GM23338 (cell line): ENCODE measurements around the gene IFNLR1. TPM values are rescaled to one million over a fixed set of nuclear protein-coding genes. Genes with fewer than 3 reads are reported as not detected.

ENCODE experiments used
- ATAC-seq: fragments of 200-7000 bp; cut with Tn5 transposase; 3 replicates; pipeline ENCODE4 v1.9.1; 2020
- DNase-seq: peaks from one replicate; pipeline ENCODE4 v3.0.0-alpha.2; 2015; ENCODE audit warnings: low spot score
- H2AFZ ChIP-seq: fragments of 200-600 bp; sonication (generic); 2 replicates; pipeline ENCODE4 v1.8.0; 2016; ENCODE audit warnings: antibody characterized with exemption, mild to moderate bottlenecking, moderate library complexity
- H3F3A ChIP-seq: fragments of 200-600 bp; sonication (generic); replicated peaks from 2 replicates; pipeline ENCODE4 v1.8.0; 2017; ENCODE audit warnings: antibody characterized with exemption, mixed run types, low read depth
- H3K27ac ChIP-seq: fragments of 200-600 bp; sonication (generic); 2 replicates; pipeline ENCODE4 v1.6.1; 2016; ENCODE audit warnings: low read depth
- H3K27me3 ChIP-seq: fragments of 200-600 bp; sonication (generic); 2 replicates; pipeline ENCODE4 v1.8.0; 2016; ENCODE audit warnings: mild to moderate bottlenecking, mixed run types, moderate library complexity; ENCODE audit not compliant: insufficient read depth
- H3K36me3 ChIP-seq: fragments of 200-600 bp; sonication (generic); 2 replicates; pipeline ENCODE4 v1.8.0; 2016; ENCODE audit warnings: mild to moderate bottlenecking; ENCODE audit not compliant: insufficient read depth
- H3K4me1 ChIP-seq: fragments of 200-600 bp; sonication (generic); 2 replicates; pipeline ENCODE4 v1.8.0; 2016; ENCODE audit warnings: mild to moderate bottlenecking, moderate library complexity; ENCODE audit not compliant: insufficient read depth
- H3K4me2 ChIP-seq: fragments of 200-600 bp; sonication (generic); 2 replicates; pipeline ENCODE4 v1.7.1; 2017; ENCODE audit warnings: mixed run types
- H3K4me3 ChIP-seq: fragments of 200-600 bp; sonication (generic); 2 replicates; pipeline ENCODE4 v1.6.1; 2016; ENCODE audit warnings: mixed run types
- H3K79me2 ChIP-seq: fragments of 200-600 bp; sonication (generic); replicated peaks from 2 replicates; pipeline ENCODE4 v1.8.0; 2017; ENCODE audit warnings: mild to moderate bottlenecking; ENCODE audit not compliant: insufficient read depth
- H3K9me2 ChIP-seq: fragments of 200-600 bp; sonication (generic); 2 replicates; pipeline ENCODE4 v1.8.0; 2017; ENCODE audit not compliant: insufficient read depth
- H4K20me1 ChIP-seq: fragments of 200-600 bp; sonication (generic); replicated peaks from 2 replicates; pipeline ENCODE4 v1.8.0; 2017; ENCODE audit warnings: mild to moderate bottlenecking; ENCODE audit not compliant: insufficient read depth
- H3K27ac Mint-ChIP-seq: 2 replicates; pipeline ENCODE4 v1.8.0; 2020; ENCODE audit warnings: inconsistent platforms, mild to moderate bottlenecking, moderate library complexity, mixed read lengths
- H3K27me3 Mint-ChIP-seq: 3 replicates; pipeline ENCODE4 v1.8.0; 2022; ENCODE audit warnings: low read depth, mild to moderate bottlenecking, moderate library complexity, mixed read lengths, inconsistent platforms; ENCODE audit not compliant: insufficient read depth, poor library complexity
- H3K36me3 Mint-ChIP-seq: 3 replicates; pipeline ENCODE4 v1.8.0; 2021; ENCODE audit warnings: low read depth, mild to moderate bottlenecking, inconsistent platforms, moderate library complexity, mixed read lengths
- H3K4me1 Mint-ChIP-seq: 3 replicates; pipeline ENCODE4 v1.8.0; 2020; ENCODE audit warnings: mild to moderate bottlenecking, inconsistent platforms, mixed read lengths
- H3K4me3 Mint-ChIP-seq: 3 replicates; pipeline ENCODE4 v1.8.0; 2021; ENCODE audit warnings: moderate library complexity, mild to moderate bottlenecking, inconsistent platforms, mixed read lengths
- H3K9me3 Mint-ChIP-seq: 3 replicates; pipeline ENCODE4 v1.8.0; 2020; ENCODE audit warnings: moderate library complexity, mild to moderate bottlenecking, inconsistent platforms, mixed read lengths
- CTCF ChIP-seq, 2 experiments: fragments of 200-600 bp in 1 of 2; sonication (generic) in 1 of 2; conservative IDR thresholded peaks; 2 replicates each; pipeline versions ENCODE4 v1.5.1 to v1.6.1; 2016 to 2017; ENCODE audit warnings: antibody characterized with exemption in 2 of 2, low read depth in 2 of 2, mild to moderate bottlenecking in 2 of 2, moderate library complexity in 1 of 2
- EZH2phosphoT487 ChIP-seq: fragments of 200-600 bp; sonication (generic); IDR thresholded peaks from one replicate; pipeline ENCODE4 v1.8.1; 2018; ENCODE audit warnings: antibody characterized with exemption; ENCODE audit not compliant: unreplicated experiment
- REST ChIP-seq: IDR thresholded peaks from one replicate; pipeline ENCODE4 v1.6.1; 2018; ENCODE audit warnings: antibody characterized with exemption; ENCODE audit not compliant: unreplicated experiment
- polyA plus RNA-seq: library from polyadenylated mRNA; unstranded; fragments of >200 nt; fragmentation: Nextera tagmentation; extraction: Ambion mirVana; gene quantifications from 2 replicates; pipeline ENCODE4 v1.2.1, GENCODE V29; 2016
- total RNA-seq: library from RNA; depleted of rRNA; stranded (reverse); fragments of >200 nt; shearing (Covaris generic); gene quantifications from 2 replicates; pipeline ENCODE4 v1.2.3, GENCODE V29; 2014

The IFNLR1 gene
- total and polyA plus RNA-seq, 2 experiments from 2014 or later: 4.2 to 6.2 TPM

GRCh38 chr1:24130385-24130784 lies 56.7 kb downstream of the IFNLR1 start (continued):
- no peak for TF ChIP-seq REST

GRCh38 chr1:24127801-24128363 lies 59.2 kb downstream of the IFNLR1 start:
- Histone ChIP-seq H3K9me2 (no peaks in the 10 kb centered on the region), H3K4me2 (no peak overlapping the region), H4K20me1 (no peaks in the 10 kb centered on the region), H3K4me1 (no peaks in the 10 kb centered on the region), H3K36me3 (no peaks in the 10 kb centered on the region), H3K79me2 (no peaks in the 10 kb centered on the region), H3F3A (no peaks in the 10 kb centered on the region), H3K4me3 (no peak overlapping the region), H3K27me3 (no peaks in the 10 kb centered on the region), H3K27ac (no peak overlapping the region), H2AFZ (no peak overlapping the region)
- H3K36me3 Mint-ChIP-seq: peaks cover 8% of the 10 kb centered on the region; the same call in 1 of the 3 replicates
- no peak for ATAC-seq
- H3K4me3 Mint-ChIP-seq: no peak overlapping the region
- H3K9me3 Mint-ChIP-seq: peaks cover 14% of the 10 kb centered on the region; the same call in 2 of the 3 replicates
- H3K4me1 Mint-ChIP-seq: peaks cover 10% of the 10 kb centered on the region
- no peak for DNase-seq
- H3K27me3 Mint-ChIP-seq: peaks cover 2% of the 10 kb centered on the region
- no peak overlapping the region for H3K27ac Mint-ChIP-seq
- TF ChIP-seq CTCF (conservative IDR thresholded peaks at IDR 0.05; ENCODE audit: low read depth in 2 of 2) (0 out of 4 replicates have a peak, but pooled peaks have one; percentile 10 to 20), EZH2phosphoT487 (no peak), REST (peak; percentile 18)
